T1000 (cell line): ENCODE results near the gene TMEM54.

Experiments
- DNase-seq: peaks from one replicate; lab custom pipeline; 2025; ENCODE audit warnings: mixed read lengths; lab: John Stamatoyannopoulos, UW

Gene TMEM54, protein sequence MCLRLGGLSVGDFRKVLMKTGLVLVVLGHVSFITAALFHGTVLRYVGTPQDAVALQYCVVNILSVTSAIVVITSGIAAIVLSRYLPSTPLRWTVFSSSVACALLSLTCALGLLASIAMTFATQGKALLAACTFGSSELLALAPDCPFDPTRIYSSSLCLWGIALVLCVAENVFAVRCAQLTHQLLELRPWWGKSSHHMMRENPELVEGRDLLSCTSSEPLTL

DNA sequence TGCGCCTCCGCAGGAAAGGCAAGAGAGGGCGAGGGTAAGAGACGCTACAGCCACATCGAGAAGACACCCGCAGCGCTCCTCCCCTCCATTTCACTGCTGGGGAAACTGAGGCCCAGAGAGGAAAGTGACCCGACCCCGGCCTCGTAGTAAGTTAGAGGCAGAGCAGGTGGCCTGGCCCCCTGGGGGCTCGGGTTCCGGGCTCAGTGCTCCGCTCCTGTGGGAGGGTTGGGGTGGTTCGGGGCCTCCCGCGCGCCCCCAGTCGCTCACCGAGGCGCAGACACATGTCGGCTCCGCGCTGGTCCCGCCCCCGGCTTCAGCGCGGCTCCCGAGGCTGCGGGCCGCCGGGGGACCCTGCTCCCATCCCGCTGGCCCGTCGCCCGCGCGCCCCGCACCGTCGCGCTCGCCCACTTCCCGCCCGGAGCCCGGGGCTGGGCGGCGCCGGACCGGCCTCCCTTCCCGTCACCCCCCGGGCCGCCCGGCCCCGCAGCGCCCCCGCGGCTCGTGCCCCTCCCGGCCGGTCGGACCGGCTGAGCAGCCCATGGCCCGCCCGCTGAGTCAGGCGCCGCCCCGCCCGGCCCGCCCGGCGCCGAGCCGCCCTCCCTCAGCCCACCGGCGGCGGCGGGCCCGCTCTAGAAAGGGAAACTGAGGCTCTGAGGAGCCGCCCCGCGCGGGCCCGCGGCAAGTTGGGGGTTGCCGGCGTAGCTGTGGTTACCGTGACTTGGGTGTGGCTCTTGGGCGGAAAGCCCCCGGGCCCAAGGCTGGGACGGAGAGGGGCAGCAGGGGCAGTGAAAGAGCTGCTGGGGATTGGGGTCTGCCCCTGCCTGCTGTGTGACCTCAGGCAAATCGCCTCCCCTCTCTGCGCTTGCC lies at the start of gene TMEM54:
Gene TMEM54, minus strand, starts transcription at position 434 of the 867 bp plus-strand sequence. Its CDS starts 151 bp downstream, at position 283.
- no peak for DNase-seq

DNA sequence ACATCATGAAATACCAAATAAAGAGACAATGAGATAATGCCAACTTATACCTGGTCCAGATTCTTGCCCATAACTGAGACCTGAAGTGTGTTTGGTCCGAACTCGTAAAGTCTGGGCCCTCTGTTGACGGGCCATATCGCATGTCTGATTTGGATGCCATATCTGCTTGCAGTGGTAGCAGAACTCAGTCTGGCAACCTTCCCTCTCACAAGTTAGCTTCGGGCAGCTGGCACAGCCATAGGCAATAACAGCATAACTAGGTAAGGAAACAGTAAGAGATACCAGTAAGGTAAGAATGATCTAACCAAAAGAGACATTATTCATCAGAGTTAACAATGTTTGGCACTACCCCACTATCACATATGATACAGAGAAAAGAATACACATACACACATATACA lies 48.3 kb upstream of the TMEM54 start:
- no peak for DNase-seq

DNA sequence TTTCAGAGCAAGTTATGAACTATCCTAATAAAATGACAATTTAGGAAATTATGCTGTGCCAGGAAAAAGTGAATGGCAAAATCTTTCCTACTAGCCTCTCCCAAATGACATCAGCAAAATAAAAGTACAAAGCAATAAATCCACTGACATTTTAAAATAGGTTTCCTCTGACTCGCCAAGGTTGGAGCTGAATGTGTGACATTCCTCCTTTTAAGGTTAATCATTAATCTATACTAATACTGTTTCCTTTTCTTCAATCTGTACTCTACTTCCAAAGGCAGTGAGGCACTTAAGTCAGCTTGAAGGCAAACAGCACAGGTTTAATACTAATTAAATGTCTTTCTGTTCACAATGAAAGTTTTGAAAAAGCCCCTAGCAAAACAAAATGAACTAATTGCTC lies 47.7 kb upstream of the TMEM54 start:
- DNase-seq: no peak

DNA sequence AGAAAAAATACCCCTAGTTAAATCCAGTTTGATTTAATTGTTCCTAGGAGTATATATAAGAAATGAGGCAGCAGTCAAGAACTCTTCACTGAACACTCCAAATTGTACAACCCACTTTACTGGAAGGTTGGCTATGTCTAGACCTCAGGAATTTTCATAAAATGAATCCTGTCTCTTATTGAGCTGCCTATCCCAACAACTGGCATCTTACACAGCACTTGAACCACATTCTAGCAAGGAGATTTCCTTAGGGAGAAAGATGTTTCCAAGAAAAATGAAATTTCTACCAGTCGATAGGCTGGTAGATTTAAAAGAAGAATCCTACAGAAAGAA lies 47.2 kb upstream of the TMEM54 start:
- no peak for DNase-seq

DNA sequence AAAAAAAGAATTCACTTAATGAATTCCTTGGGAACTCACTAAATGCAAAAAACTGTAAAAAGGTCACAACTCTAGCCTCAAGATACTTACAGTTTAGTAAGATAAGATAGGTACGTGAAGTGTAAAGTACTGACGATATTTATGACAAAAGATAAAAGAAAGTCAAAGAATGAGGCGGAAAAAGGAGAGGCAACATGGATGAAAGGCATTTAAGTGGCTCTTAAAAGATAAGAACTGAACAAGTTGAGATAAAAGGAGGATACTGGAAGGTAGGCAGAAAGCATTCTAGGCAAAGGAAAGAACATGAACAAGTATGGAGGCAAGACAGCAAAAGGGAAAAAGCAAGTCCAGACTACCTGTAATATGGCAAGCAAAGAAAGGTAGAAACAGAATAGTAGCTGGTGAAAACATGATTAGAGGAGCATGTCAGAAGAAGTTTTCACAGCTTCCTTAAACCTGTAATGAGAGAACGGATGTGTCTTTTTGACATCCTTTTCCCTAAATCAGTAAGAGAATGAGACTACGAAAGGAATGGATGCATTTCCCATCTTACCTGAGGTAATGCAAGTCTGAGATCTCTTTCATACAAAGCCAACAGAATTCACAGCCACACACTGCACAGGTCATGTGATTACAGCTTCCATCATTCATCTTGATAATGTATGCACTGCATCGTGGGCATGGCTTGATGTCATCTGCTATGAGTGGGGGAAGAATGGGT lies 46.6 kb upstream of the TMEM54 start:
- DNase-seq: no peak

DNA sequence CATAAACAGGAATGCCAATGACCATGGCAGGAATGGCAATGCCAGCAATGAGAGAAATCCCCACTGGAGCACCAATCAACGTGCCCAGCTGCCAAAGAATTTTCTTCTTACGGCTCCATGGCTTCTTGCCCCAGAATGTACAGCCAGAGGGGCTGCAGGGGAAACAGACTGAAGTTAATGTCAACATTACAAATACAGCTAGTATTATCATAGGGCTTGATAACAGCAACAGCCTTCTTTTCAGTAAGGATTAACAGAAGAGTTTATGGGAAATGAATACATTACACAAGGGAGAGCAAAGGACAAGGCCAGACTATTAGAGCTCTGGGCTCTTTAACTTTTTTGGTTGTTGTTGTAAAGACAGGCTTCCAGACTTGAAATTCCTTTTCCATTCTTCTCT lies 45.2 kb upstream of the TMEM54 start:
- DNase-seq: no peak

DNA sequence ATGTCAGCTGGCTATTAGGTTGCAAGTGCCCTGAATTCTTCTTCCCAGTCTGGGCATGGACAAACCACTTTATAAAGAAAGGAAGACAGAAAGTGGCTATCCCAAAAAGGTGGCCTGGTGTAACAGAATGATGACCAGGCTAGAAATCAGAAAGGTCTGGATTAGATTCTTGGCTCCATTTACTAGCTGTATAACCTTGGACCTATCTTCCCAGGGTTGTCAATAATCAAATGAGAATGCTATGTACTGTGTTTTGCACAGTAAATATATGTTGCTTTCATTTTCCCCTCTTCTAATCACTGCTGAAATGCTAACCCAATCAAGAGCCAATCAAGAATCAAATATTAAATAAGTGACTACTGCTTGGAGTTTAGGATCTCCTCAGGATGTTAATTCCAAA lies 43.0 kb upstream of the TMEM54 start:
- DNase-seq: no peak

DNA sequence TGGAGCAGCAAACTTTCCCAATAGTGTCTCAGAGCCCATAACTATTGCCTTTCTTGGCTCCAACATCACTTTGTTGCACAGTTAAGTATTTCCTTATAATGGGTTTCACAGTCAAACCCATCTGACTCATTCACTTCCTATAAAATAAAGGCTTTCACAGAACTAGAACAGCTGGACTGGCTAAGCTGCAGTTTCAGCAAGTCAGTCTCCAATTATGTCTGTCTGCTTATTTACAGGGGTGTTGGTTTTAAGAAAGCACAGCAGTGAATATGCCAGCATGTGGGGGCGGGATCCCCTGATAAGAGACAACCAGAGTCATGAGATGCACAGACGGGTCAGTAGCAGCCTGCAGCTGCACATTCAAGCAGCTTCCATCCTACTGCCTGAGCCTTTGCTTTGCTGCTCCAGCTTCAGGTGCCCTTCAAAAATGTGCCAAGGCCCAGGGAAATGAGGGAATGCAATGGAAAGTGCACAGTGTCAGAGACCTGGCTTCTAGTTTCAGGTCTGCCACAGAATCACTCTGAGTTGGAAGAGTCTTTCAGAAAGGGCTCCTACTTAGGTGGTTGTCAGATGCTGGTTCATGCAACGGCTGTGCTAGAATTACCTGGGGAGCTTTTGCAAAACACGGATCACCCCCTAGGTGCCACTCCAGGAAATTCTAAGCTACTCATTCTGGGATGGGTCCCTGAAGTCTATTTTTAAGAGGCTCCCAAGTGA lies 38.6 kb upstream of the TMEM54 start:
- DNase-seq: no peak

DNA sequence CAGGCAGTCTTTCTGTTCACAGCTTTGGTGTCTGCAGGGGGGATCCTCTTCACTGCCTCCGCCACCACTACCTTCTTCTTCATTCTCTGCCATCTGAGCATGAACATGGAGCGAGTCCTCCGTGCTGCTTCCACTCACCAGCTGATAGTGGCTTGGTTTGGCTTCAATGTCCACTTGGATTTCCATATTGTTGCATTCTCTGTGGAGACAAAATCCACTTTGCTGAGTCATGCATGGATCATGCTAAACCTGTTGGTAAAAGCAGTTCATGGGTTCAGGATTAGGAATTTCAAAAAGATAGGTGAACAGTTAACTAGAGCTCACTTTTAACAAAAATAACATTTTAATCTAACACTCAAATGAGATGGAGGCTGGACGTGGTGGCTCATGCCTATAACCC lies 35.9 kb upstream of the TMEM54 start:
- DNase-seq: no peak

DNA sequence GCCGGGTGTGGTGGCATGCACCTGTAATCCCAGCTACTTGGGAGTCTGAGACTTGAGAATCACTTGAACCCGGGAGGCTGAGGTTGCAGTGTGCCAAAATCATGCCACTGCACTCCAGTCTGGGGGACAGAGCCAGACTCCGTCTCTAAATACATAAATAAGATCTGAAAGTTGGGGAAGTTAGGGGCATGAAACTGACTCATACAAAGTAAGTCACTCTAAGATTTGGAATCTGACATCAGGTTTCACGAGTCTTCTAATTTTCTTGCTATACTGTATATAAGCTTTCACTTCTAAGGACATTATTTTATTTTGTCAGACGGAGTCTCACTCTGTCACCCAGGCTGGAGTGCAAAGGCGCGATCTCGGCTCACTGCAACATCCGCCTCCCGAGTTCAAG lies 33.3 kb upstream of the TMEM54 start:
- no peak for DNase-seq

DNA sequence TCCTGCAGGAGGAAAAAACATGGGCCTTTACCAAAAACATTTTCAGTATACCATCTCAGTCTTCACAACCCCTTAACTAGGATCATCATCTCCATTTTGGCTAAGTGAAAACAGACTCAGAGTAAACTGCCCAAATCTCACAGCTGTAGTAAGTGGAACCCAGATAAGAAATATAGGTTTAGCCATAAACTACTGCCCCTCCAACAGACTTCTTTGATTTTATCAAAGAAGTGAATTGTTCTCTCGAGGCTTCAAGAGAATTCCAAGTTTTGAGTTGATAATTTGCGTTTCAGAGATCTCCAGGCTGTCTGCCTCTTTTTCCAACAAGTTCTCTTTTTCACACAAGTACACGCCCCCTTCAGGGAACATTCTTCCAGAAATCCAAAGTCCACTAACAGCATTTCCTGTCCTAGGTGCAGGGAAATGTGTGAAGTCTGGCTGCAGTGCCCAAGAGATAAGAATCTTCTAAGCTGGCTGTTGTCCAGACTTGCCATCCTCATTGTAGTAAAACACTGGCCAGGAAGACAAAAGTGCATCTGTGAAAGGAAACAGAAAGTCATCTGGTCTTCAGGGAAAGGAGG lies 32.6 kb upstream of the TMEM54 start:
- no peak for DNase-seq

DNA sequence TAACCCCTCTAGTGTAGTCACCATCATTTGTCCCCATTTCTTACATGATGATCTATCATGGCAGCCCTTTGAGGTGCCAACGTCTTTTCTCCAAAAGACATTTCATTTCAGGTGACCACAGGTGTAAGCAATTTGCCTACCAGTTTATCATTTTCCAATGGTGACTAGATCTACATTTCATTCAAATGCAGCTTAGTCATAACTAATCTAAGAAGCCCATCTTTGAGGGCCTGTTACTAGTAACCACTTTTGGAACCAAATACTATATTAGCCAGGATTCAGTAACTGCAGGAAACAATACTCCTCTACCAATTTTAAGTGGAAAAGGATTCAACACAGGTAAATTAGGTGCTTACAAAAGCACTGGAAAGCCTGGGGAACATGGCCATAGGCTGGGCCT lies 30.6 kb upstream of the TMEM54 start:
- DNase-seq: no peak

DNA sequence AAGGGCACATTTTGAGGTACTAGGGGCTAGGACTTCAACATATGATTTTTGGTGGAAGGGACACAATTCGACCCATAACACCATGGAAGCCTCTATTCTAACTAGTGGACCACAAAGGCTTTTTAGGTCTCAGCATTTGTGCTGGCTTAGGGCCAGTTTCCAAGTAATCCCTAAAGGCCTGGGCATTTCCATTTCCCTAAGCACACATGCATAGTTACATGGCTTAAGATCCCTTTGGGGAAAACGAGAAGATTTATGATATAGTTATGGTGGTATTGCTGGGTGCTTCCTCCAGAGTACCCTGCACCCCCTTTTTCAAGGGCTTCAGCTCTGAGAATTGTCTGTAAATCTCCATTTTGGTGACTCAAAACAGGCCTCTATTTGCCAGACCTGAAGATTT lies 28.2 kb upstream of the TMEM54 start:
- no peak for DNase-seq

DNA sequence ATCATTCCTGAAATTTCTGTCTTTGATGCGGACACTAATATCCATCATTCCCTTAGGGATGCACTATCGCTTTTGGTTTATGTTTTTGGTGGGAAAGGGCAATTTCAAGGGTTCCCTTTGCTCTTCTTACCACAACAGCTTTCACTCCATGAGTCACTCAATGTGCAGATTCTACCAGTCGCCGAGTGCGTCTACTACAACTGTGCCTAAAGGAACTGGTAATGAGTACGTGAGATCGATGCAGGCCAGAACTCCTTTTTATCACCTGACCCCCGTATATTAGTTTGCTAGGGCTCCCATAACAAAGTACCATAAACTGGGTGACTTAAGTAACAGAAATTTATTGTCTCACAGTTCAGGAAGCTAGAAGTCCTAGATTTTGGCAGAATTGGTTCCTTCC lies 27.5 kb upstream of the TMEM54 start:
- no peak for DNase-seq

DNA sequence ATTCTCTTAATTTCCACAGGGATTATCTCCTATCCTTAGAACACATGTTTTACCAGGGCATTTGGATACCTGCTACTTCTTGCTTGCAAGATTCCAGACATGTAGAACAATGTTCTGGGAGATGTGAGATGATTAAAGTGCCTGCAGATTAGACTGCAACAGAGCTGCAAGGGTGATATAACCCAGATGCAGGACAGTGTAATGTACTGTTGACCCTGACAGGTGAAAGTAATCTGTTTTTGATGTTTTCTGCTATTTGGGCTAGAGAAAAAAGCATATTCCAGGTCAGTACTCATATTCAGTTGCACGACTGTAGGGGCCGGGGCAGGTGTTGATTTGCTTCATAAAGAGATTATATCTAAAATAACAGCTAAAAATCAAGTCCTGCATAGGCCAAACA lies 27.1 kb upstream of the TMEM54 start:
- DNase-seq: no peak

DNA sequence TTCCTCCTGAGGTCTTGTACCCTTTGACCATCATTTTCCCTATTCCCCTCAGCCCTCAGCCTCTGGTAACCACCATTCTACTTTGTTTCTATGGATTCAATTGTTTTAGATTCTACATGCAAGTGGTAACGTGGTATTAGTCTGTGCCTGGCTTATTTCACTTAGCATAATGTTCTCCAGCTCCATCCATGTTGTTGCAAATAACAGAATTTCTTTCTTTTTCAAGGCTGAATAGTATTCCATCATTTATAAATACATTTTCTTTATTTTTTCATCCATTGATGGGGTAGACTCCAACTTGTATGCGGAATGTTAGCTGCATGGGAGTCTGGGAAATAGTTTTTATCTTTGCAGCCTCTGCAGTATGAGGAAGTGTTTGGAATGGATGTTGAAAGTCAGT lies 26.3 kb upstream of the TMEM54 start:
- no peak for DNase-seq

DNA sequence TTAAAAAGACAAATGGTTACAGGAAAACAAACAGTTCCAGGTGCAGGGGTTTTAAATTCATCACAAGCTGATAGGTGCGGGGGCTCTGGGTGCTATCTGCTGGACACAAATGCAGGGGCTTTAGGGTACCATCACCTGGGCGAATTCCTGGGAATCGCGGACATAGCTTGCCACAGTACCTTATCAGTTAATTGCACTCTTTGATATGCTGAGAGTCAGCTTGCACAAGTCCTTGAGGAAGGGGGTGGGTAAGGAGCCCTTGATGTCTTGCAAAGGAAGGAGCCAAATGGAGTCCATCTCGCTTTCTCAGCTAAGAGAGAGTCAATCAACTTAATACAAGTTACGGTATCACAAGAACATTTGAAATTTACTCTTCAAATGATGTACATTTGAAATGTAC lies 25.4 kb upstream of the TMEM54 start:
- DNase-seq: no peak

DNA sequence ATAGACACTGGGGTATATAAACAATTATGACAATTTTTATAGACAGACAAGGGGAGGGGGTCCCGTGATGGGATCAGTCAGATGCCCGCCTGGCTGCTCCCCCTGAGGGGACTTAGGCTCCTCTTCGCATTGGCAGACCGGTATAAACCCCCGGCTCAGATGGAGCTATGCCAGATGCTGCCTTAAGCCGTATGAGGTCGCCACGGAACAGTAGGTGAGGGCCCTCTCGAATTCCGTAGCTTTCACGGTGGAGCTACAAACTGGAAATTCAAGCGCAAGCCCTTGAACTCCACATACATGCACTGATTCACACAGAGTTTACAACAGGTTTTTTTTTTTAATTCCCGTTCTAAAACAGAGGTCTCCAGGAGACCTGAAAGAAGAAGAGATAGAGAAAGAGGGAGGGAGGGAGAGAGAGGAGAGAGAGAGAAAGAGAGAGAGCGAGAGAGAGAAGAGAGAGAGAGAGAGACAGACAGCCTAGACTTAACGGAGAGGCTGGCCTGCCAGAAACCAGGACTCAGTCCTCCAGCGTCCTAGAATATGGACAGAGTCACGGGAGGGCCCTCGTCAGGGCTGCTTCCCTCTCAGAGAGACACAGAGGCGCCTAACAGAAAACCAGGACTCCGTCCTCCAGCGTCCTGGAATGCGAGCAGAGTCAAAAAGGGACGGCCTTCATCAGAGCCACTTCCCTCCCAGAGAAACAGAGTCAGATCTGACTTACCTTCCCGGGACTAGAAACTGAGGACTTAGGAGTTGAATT lies 24.4 kb upstream of the TMEM54 start:
- DNase-seq: no peak

DNA sequence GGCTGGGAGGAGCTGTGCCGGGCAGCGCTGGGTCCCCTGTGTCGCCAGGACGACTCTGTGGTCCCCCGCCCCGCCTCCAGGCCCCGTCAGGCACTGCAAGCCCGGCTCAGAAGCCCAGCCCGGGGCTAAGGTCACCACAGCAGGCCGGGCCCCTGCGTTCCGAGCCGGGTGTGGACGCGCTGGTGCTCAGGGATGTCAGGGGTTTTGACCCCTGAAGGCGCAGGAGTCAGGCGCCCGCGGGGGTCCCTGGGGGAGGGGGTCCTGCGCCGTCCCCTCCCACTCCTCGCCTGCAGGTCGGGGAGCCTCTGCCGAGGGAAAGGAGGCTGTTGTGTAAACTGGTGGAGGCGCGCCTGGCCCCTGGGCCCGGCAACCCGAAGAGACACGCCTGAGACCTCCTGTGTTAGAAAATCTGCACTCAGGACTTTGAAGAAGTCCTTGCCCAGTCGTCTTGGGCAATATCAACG lies 23.7 kb upstream of the TMEM54 start:
- DNase-seq: no peak

DNA sequence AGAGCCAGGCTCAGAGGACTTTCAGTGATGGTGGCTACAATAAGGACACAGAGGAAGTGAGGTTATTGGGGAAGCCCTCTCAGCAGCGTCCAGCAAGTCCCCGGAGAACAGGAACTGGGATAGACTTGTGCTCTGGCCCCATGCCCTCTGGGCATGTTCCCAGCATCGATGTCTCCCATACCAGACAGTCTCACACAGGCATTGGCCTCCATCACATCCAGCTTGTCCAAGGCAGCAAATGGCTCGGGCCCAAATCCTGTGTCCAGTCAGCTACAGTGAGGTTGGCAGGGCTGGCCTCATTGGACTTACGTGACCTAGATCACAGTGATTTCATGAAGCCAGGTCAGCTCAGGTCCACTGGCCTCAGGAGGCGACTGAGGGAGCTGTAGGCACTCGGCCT lies 19.6 kb upstream of the TMEM54 start:
- DNase-seq: no peak
